Nephron (organoid): Measurements from ENCODE around the gene BMPR1A.

Source experiments
- H3K27ac Mint-ChIP-seq, 3 experiments: 2 replicates each; pipeline ENCODE4 v1.8.0; 2020; ENCODE audit warnings: mixed read lengths in 3 of 3, mild to moderate bottlenecking in 2 of 3, moderate library complexity in 1 of 3
- H3K27me3 Mint-ChIP-seq: 2 replicates; pipeline ENCODE4 v1.8.0; 2021; ENCODE audit warnings: low read depth, mild to moderate bottlenecking, moderate library complexity, mixed read lengths
- H3K36me3 Mint-ChIP-seq: 2 replicates; pipeline ENCODE4 v1.8.0; 2020; ENCODE audit warnings: low read depth, mixed read lengths
- H3K4me1 Mint-ChIP-seq: 2 replicates; pipeline ENCODE4 v1.8.0; 2020; ENCODE audit warnings: mixed read lengths
- H3K4me3 Mint-ChIP-seq, 3 experiments: 2 replicates each; pipeline ENCODE4 v1.8.0; 2020; ENCODE audit warnings: mild to moderate bottlenecking in 3 of 3, mixed read lengths in 3 of 3, moderate library complexity in 2 of 3
- H3K9me3 Mint-ChIP-seq: 2 replicates; pipeline ENCODE4 v1.8.0; 2020; ENCODE audit warnings: mixed read lengths
- TF ChIP-seq, protein P1 (sequence below), 3 experiments: fragments of 200-600 bp; sonication (generic); IDR thresholded peaks; one replicate each; pipeline ENCODE4 v1.5.0; 2021; ENCODE audit warnings: antibody characterized with exemption in 3 of 3; ENCODE audit not compliant: unreplicated experiment in 3 of 3

Gene BMPR1A

DNA sequence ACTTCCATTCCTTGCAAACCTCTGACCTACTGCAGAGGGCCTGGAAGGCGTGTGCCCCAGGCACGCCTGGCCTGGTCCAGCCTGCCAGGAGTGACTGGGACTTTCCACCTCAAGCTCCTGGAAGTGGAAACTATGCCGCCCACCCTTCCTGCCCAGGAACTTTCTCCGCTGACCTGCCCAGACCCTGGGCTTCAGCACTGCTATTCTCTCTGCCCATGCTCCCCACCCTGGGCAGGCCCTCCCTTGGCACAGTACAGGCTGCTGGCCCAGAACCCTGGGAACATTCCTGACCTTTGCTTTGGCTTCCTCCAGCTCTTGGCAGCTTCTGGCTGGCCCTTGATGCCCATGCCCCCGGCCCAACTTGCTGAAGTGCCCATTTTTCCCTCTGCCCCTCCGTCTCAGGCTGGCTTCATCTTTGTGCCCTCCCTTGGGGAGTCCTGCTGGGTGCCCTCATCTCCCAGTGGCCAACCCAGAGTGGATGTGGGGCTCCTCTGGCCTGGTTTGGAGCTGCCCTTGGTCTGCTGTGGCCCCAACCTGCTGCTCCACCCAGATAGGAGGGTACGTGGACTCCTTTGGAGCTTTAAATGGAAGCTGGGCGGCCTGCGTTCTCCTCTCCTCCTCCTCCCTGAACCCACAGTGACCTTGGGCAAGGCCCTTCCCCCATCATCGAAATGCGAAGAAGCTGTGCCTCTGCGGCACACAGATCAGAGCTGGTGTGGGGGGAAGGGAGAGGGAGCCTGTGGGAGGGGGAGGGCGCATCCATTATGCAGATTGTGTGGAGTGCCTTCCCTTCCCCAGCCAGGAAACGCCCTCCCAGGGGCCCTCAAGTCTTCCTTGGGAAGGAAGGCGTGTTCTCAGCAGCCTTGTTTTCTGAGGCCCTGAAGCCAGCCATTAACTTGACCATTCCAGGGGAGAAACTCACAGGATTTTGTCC, 197.6 kb downstream of the BMPR1A start:
- H3K27me3 Mint-ChIP-seq, result peaks cover 3% of the 10 kb centered on the region
- peaks cover 9% of the 10 kb centered on the region for H3K36me3 Mint-ChIP-seq
- peaks cover 38% of the 10 kb centered on the region for H3K4me1 Mint-ChIP-seq
- TF ChIP-seq, protein P1, sequence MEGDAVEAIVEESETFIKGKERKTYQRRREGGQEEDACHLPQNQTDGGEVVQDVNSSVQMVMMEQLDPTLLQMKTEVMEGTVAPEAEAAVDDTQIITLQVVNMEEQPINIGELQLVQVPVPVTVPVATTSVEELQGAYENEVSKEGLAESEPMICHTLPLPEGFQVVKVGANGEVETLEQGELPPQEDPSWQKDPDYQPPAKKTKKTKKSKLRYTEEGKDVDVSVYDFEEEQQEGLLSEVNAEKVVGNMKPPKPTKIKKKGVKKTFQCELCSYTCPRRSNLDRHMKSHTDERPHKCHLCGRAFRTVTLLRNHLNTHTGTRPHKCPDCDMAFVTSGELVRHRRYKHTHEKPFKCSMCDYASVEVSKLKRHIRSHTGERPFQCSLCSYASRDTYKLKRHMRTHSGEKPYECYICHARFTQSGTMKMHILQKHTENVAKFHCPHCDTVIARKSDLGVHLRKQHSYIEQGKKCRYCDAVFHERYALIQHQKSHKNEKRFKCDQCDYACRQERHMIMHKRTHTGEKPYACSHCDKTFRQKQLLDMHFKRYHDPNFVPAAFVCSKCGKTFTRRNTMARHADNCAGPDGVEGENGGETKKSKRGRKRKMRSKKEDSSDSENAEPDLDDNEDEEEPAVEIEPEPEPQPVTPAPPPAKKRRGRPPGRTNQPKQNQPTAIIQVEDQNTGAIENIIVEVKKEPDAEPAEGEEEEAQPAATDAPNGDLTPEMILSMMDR (IDR thresholded peaks at IDR 0.05; ENCODE audit: unreplicated experiment in 3 of 3), result no peak
- peak overlapping the region; percentile 96 to 98 (median 98) for H3K27ac Mint-ChIP-seq
- H3K9me3 Mint-ChIP-seq, result peaks cover 20% of the 10 kb centered on the region
- H3K4me3 Mint-ChIP-seq, result peak overlapping the region; percentile 50 to 74 (median 53)

DNA sequence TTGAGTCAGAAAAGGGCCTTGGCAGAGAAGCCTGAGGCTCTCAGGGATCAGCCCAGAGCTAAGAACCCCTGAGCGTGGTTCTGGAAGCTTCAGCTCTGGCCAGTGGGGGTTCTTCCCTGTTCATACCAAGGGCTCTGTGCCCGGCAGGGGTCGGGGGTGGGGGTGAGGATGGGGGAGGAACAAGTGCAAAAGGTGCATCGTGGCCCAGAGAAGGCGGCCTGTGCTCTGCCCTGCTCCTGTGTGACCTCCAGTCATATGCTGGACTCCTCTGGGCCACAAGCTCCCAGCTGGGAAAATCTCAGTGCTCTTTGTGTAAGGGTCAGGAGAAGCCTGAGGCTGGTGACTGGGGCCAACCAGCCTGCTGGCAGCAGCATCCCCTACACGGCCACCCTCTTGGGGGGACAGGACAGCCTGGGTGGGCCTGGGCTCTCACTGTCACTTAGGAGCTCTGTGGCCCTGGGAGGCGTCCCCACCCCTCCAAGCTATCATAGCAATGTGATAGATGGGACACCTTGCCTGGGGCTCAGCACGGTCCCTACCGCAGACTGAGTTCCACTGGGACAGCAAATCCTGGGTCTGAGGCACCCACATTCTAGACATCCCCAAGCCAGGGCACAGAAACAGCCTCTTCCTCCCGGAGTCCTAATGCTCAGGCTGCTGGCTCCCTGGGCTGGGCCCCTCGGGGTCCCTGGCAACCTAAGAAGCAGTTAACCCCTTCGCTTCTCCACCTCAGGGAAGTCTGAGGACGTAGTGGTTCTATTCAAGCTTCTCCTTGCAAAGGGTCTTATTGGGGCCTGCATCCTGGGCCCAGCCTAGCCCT, 198.5 kb downstream of the BMPR1A start:
- Mint-ChIP-seq H3K4me3 (peak overlapping the region; percentile 50 to 74 (median 53)), H3K9me3 (peaks cover 20% of the 10 kb centered on the region), H3K27ac (peak overlapping the region; percentile 96 to 98 (median 98)), H3K36me3 (peaks cover 9% of the 10 kb centered on the region), H3K27me3 (peaks cover 3% of the 10 kb centered on the region), H3K4me1 (peaks cover 43% of the 10 kb centered on the region)
- TF ChIP-seq, protein P1 (IDR thresholded peaks at IDR 0.05; ENCODE audit: unreplicated experiment in 3 of 3), result no peak

DNA sequence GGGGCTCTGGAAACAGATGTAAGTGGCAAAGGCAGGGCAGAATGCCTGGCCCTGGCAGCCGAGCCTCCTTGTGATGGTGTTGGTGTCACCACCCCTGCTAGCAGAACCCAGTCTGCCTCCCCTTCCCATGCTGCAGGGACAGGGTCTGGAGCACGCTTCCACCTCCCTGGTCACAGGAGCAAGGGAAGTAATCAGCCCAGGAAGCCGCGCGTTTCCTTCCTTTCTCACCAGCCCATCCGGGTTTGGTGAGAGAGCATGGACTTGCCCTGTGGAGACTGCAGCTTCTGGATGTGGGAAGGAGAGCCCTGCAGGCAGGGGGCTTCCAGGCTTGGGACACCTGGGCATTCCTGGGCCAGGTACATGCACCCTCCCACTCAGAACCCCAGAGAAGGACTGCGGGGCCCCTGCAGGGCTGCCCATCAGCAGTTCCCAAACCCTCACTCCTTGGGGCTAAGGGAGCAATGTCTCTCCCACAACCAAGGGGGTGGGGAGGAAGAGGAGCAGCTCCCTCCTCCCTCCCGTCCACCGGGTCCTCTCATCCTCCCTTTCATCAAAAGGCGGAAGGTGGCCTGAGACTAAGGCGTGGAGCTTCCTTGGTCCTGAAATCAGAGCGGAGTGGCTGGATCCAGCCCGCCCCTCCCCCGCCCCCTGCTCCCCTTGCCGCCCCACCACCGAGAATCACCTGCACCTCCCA, 199.2 kb downstream of the BMPR1A start:
- Mint-ChIP-seq H3K4me1 (peaks cover 43% of the 10 kb centered on the region), H3K27me3 (peaks cover 3% of the 10 kb centered on the region), H3K36me3 (peaks cover 6% of the 10 kb centered on the region), H3K4me3 (peak overlapping the region in 2 of 3 experiments; percentile 40 to 45), H3K27ac (peak overlapping the region; percentile 96 to 98 (median 98)), H3K9me3 (peaks cover 15% of the 10 kb centered on the region)
- TF ChIP-seq, protein P1 (IDR thresholded peaks at IDR 0.05; ENCODE audit: unreplicated experiment in 3 of 3), result no peak

- H3K4me3 Mint-ChIP-seq, result peak overlapping the region in 2 of 3 experiments; percentile 7 to 28
- H3K27me3 Mint-ChIP-seq, result peaks cover 3% of the 10 kb centered on the region
- peaks cover 15% of the 10 kb centered on the region for H3K9me3 Mint-ChIP-seq
- TF ChIP-seq, protein P1 (IDR thresholded peaks at IDR 0.05; ENCODE audit: unreplicated experiment in 3 of 3), result no peak
- H3K27ac Mint-ChIP-seq, result peak overlapping the region in 2 of 3 experiments; percentile 65 to 96
- H3K4me1 Mint-ChIP-seq, result peaks cover 43% of the 10 kb centered on the region
- peaks cover 5% of the 10 kb centered on the region for H3K36me3 Mint-ChIP-seq
Measured at GRCh38 chr10:86956195-86956847, 199.9 kb downstream of the BMPR1A start.

DNA sequence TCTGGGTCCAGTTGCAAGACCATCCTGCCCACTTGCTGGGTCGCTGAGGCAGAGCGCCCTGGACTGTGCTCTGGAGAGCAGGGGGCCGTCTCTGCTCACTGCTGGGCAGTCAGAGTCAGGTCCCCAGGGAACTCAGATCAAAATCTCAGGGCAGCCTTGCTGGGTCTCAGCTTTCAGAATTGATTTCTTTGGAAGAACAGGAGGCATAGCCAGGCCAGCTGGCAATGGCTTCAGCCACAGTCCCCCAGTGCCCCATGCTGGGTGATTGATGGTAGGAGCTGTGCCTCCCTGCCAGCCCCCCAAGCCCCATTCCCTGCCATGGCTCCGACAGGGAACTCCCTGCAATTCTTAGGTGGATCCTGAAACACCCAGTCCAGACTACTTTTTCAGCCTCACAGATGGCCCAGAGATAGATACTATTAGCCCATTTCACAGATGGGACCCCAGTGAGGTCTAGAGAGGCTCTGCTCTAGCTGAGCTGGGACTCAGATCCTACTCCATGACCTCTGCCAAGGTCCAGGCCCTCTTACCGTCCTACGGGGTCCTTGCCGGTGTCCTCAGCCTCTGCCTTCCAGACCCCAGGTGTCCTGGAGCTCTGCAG, 200.5 kb downstream of the BMPR1A start:
- TF ChIP-seq, protein P1 (IDR thresholded peaks at IDR 0.05; ENCODE audit: unreplicated experiment in 3 of 3), result no peak
- H3K4me3 Mint-ChIP-seq, result peak overlapping the region in 2 of 3 experiments; percentile 11 to 56
- peaks cover 43% of the 10 kb centered on the region for H3K4me1 Mint-ChIP-seq
- peaks cover 5% of the 10 kb centered on the region for H3K36me3 Mint-ChIP-seq
- peaks cover 3% of the 10 kb centered on the region for H3K27me3 Mint-ChIP-seq
- peak overlapping the region in 2 of 3 experiments; percentile 33 to 65 for H3K27ac Mint-ChIP-seq
- H3K9me3 Mint-ChIP-seq, result peaks cover 11% of the 10 kb centered on the region
